Measurements from ENCODE around the gene ARL6IP4.

Gene ARL6IP4

DNA sequence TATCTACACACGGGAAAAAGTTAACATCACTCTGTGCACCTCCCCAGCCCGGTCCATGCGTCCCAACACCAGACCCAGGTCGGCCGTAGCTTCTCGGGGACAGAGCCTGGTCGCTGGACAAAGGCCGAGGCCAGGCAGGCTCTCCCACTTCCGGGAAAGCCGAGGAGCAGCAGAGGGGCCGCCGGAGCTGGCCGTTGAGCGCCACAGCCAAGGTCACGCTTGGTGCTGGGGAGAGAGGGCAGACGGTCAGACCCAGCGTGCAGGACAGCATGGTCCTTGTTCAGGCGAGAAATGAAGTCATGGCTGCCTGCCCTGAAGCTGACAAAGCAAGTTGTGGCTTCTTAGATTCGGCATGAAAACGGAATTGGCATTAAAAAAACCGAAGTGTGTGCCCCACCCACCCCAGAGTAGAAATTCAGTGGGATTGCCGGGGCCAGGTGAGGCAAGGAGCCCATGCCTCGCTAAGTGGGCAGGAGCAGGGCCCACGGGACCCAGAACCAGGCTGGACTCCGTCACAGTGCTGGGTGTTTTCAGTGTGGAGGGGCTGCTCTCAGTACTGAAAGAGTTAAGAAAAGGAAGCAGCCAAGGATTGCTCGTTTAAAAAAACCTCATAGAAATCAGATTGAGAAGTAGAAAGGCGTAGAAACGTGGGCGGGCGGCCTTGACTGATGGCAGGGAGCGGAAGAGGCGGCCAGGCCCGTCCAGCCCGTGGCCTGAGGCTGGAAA is 4.3 kb downstream of the ARL6IP4 start:
- Histone ChIP-seq H3K4me3 (ENCODE audit: low read length) (no peak overlapping the region), H3K27ac (ENCODE audit: low read depth, low read length) (peak overlapping the region; percentile 12), H3K36me3 (ENCODE audit: control insufficient read depth, insufficient read depth, low read length) (peaks cover 8% of the 10 kb centered on the region), H3K27me3 (ENCODE audit: control insufficient read depth, insufficient read depth, low read length) (no peaks in the 10 kb centered on the region), H3K9ac (ENCODE audit: low read length) (no peak overlapping the region), H3K4me1 (ENCODE audit: control insufficient read depth, insufficient read depth, low read length) (peaks cover 12% of the 10 kb centered on the region)

DNA sequence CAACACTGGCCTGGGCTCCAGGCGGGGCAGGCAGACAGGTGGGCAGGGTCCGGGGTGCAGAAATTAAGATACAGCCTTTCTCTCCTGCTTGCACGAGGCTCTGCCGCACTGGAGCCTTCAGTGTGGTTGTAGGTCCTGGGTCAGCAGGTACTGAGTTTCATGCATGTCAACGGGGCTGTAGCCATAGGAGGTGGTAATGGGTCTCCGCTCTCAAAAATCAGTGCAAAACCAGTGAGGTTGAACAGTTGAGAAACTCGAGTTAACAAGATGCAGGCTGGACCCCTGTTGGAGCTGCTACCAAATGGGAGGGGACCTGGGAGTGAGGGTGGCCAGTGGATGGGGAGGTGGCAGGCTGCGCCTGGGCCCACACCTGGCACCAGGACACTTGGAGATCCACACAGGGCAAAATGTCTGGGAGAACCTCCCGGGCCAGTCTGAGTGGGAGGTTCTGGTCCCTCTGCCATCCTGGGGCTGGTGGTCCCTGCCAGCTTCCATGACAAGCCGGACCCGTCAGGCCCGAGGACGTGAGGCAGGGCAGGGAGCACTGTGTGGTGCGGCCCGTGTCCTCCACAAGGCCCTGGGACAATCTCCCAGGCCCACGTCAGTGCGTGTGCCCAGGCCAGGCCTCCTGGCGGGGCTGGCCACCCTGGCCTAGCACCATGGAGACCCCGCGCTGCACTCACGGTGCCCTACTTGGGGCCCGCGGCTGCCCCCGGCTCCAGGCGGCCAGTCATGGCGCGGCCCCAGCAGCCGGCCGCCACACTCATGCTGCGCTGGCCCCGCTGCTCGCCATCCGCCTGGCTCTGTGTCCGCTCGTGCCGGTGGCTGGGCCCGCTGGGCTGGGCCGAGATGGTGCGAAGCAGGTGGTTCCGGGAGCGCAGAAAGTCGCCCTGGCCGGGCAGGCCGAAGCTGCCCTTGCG is 5.1 kb downstream of the ARL6IP4 start:
- Histone ChIP-seq H3K4me3 (ENCODE audit: low read length) (no peak overlapping the region), H3K27me3 (ENCODE audit: control insufficient read depth, insufficient read depth, low read length) (no peaks in the 10 kb centered on the region), H3K9ac (ENCODE audit: low read length) (no peak overlapping the region), H3K27ac (ENCODE audit: low read depth, low read length) (no peak overlapping the region), H3K4me1 (ENCODE audit: control insufficient read depth, insufficient read depth, low read length) (peaks cover 12% of the 10 kb centered on the region), H3K36me3 (ENCODE audit: control insufficient read depth, insufficient read depth, low read length) (peaks cover 8% of the 10 kb centered on the region)

DNA sequence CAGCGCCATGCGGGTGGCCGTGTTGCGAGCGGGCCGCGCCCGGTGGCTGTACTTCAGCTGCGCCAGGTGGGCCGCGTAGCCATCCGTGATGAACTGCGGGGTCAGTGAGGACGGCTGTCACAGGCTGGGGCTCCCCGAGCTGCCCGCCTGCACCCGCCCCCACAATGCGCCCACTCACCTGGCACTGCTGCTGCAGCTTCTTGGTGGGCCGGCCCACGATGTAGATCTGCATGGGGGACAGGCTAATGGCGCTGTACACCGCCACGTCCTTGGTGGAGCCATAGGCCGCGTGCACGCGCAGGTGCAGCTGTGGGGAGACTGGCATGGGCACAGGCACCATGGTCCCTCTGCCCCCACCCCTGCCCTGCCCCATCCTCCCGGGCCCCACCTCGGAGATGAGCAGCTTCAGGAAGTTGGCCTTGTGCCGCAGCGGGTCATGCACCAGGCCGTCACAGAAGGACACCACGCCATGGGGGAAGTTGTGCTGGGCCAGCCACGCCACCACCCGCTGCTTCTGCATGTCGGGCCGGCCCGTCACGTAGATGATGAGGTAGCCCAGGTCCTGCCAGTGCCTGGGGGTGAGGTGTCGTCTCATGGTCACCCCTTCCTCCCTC is 5.9 kb downstream of the ARL6IP4 start:
- H3K4me1 ChIP-seq (ENCODE audit: control insufficient read depth, insufficient read depth, low read length) = peaks cover 11% of the 10 kb centered on the region
- no peak overlapping the region for H3K4me3 ChIP-seq (ENCODE audit: low read length)
- peaks cover 8% of the 10 kb centered on the region for H3K36me3 ChIP-seq (ENCODE audit: control insufficient read depth, insufficient read depth, low read length)
- no peak overlapping the region for H3K27ac ChIP-seq (ENCODE audit: low read depth, low read length)
- no peak overlapping the region for H3K9ac ChIP-seq (ENCODE audit: low read length)
- H3K27me3 ChIP-seq (ENCODE audit: control insufficient read depth, insufficient read depth, low read length) = no peaks in the 10 kb centered on the region

DNA sequence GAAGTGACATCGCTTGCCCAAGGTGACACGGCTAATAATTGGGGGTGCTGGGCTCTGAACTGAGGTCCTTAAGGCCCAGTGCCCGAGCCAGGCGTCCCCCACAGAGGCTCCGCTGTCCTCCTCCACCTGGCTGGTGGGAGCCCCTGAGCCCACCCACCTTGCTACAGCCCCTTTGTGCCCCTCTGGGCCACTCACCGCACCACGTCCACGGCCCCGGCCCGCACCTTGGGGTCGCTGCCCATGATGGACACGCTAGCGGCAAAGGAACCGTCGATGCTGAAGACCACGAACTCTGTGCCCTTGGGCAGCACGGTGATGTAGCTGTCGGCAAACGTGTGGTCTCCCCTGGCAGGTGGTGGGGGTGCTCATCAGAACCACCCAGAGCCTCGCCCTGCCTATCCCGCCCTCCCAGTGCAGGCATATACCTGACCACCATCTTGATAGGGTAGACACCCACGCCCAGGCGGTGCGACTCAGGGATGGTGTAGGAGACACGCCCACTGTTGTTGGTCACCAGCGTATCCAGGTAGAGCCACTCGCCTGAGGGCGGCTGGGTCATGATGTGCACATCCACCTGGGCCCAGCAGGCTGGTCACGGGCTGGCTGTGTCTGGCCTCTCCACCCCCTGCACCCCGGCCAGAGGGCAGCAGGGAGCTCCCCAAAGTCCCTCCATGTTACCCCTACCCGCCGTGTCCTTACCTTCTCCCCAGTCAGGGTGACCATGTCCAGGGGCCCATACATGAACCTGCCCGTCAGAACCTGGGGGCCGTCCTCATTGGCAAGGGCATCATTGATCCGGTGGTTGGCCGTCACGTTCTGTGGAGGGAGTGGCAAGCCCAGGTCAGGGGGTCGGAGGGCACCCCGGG is 6.8 kb downstream of the ARL6IP4 start:
- no peak overlapping the region for H3K4me3 ChIP-seq (ENCODE audit: low read length)
- H3K9ac ChIP-seq (ENCODE audit: low read length) = no peak overlapping the region
- no peak overlapping the region for H3K27ac ChIP-seq (ENCODE audit: low read depth, low read length)
- no peaks in the 10 kb centered on the region for H3K27me3 ChIP-seq (ENCODE audit: control insufficient read depth, insufficient read depth, low read length)
- H3K36me3 ChIP-seq (ENCODE audit: control insufficient read depth, insufficient read depth, low read length) = peaks cover 6% of the 10 kb centered on the region
- H3K4me1 ChIP-seq (ENCODE audit: control insufficient read depth, insufficient read depth, low read length) = peaks cover 3% of the 10 kb centered on the region

DNA sequence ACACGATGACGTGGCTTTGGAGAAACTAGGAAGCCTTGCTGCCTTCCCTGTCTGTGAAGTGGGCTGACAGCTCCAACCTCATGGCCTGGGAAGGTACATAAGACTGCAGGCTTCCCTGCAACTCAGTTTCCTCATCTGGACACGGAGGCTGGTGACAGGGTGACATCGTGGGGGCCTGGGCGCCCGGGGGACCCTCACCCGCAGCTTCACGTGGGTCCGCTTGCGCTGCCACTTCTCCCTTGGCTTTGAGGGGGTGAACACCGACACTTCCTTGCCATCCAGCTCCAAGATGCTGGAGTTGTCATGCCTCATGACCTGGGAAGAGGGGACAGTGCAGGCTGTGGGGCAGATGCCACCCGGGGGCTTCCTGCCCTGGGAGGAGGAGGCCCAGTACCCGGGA is 7.6 kb downstream of the ARL6IP4 start:
- Histone ChIP-seq H3K4me3 (ENCODE audit: low read length) (no peak overlapping the region), H3K36me3 (ENCODE audit: control insufficient read depth, insufficient read depth, low read length) (peaks cover 3% of the 10 kb centered on the region), H3K27me3 (ENCODE audit: control insufficient read depth, insufficient read depth, low read length) (no peaks in the 10 kb centered on the region), H3K27ac (ENCODE audit: low read depth, low read length) (no peak overlapping the region), H3K4me1 (ENCODE audit: control insufficient read depth, insufficient read depth, low read length) (peaks cover 3% of the 10 kb centered on the region), H3K9ac (ENCODE audit: low read length) (no peak overlapping the region)

DNA sequence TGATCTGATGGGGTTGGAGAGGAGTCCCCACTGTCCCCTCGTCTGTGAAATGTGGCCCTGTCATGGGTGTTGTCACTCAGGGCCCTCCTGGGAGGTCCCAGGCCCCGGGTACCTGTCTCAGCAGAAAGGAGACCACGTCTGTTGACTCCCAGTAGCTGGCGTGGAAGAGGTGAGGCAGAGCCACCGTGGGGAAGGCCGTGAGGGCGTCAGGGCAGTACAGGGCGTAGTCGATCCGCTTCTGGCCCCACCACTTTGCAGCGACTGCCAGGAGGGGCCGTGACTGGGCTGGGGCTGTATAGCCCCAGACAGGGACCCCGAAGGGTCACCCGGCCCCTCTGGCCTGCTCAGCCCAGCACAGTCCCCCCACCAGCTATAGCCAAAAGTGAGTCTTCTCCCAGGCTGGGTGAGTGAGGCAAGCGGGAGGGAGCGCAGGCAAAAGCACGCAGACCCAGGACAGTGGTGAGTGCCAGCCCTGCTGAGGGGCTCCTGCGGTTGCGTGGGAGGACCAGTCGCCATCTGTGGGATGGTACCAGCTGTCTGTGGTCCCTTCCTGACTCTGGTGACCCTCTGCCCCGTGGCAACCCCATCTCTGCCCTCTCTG is 8.2 kb downstream of the ARL6IP4 start:
- no peak overlapping the region for H3K27ac ChIP-seq (ENCODE audit: low read depth, low read length)
- H3K27me3 ChIP-seq (ENCODE audit: control insufficient read depth, insufficient read depth, low read length) = no peaks in the 10 kb centered on the region
- no peaks in the 10 kb centered on the region for H3K4me1 ChIP-seq (ENCODE audit: control insufficient read depth, insufficient read depth, low read length)
- no peak overlapping the region for H3K9ac ChIP-seq (ENCODE audit: low read length)
- no peak overlapping the region for H3K4me3 ChIP-seq (ENCODE audit: low read length)
- H3K36me3 ChIP-seq (ENCODE audit: control insufficient read depth, insufficient read depth, low read length) = no peaks in the 10 kb centered on the region

DNA sequence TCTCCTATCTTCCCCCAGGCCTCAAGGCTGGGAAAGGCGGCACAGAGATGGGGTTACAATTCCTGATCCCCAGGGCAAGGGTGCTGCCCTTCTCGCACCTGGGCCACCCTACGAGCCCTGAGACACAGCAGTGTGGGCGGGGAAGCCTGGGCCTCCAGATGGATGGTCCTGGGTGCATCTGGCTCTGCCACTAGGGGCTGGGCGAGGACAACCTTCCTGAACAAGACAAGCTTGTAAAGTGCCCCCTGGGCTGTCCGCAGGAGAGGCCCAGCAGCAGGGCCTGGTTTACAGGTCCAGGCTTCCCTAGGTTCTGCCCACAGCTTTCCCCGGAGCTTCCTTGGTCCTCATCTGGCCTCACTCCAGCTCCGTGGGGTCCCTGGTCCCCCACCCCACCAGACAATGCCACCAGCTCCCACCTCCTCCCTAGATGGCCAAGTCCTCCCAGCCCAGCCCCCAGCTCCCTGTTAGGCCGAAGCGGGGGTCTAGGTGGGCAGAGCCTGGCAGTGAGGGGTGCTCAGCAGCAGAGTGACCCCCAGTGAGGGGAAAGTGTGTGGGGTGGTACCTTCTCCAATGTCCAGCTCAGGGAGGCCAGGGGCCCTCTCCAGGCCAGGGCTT is 8.9 kb downstream of the ARL6IP4 start:
- Histone ChIP-seq H3K4me3 (ENCODE audit: low read length) (no peak overlapping the region), H3K27ac (ENCODE audit: low read depth, low read length) (no peak overlapping the region), H3K27me3 (ENCODE audit: control insufficient read depth, insufficient read depth, low read length) (no peaks in the 10 kb centered on the region), H3K4me1 (ENCODE audit: control insufficient read depth, insufficient read depth, low read length) (no peaks in the 10 kb centered on the region), H3K9ac (ENCODE audit: low read length) (no peak overlapping the region), H3K36me3 (ENCODE audit: control insufficient read depth, insufficient read depth, low read length) (no peaks in the 10 kb centered on the region)

DNA sequence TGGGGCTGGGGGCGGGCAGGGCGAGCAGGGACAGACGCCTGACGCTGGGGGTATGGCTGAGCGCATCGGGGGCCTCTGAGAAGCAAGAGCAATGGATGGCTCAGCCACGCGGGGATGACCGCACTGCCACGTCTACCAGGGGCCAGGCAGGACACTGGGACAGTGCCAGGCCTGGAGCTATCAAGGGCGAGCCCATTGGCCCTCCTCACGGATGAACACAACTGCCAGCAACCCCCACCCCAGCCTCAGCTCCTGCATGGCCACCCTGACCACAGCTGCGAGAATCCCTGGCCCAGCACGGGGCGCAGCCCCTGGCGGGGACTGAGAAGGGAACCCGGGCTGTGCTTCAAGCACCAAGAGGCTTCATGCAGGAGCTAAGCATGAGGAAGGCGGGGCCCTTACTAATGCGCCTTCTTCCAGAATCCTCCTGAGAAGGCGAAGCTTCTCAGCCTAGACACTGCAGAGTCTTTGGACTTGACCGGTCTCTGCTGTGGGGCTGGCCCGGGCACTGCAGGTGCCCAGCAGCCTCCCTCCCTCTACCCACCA is 9.5 kb downstream of the ARL6IP4 start:
- H3K36me3 ChIP-seq (ENCODE audit: control insufficient read depth, insufficient read depth, low read length) = no peaks in the 10 kb centered on the region

DNA sequence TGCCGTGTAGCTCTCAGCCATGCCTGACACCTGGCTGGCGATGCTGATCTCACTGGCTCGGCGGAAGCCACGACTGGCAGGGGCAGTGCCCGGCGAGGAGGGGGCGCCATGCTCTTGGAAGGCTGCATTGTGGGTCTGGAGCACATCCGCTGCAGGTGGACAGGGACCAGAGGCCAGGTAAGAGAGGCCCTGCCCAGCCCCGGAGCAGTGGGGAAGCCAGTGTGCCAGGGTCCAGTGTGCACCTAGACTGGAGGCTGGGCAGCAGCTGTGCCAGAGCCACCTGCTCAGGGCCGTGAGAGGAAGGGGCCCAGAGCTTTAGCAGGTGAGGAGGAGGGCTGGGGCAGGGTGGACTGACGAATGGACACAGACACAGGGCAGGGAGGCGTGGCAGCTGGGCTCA is 10.1 kb downstream of the ARL6IP4 start:
- no peaks in the 10 kb centered on the region for H3K4me1 ChIP-seq (ENCODE audit: control insufficient read depth, insufficient read depth, low read length)
- no peak overlapping the region for H3K9ac ChIP-seq (ENCODE audit: low read length)
- no peaks in the 10 kb centered on the region for H3K27me3 ChIP-seq (ENCODE audit: control insufficient read depth, insufficient read depth, low read length)
- H3K4me3 ChIP-seq (ENCODE audit: low read length) = no peak overlapping the region
- no peaks in the 10 kb centered on the region for H3K36me3 ChIP-seq (ENCODE audit: control insufficient read depth, insufficient read depth, low read length)
- H3K27ac ChIP-seq (ENCODE audit: low read depth, low read length) = no peak overlapping the region

More for the DNA sequence above, 9.5 kb downstream of the ARL6IP4 start:
- H3K9ac ChIP-seq (ENCODE audit: low read length) = no peak overlapping the region
- H3K4me1 ChIP-seq (ENCODE audit: control insufficient read depth, insufficient read depth, low read length) = no peaks in the 10 kb centered on the region
- no peaks in the 10 kb centered on the region for H3K27me3 ChIP-seq (ENCODE audit: control insufficient read depth, insufficient read depth, low read length)
- no peak overlapping the region for H3K27ac ChIP-seq (ENCODE audit: low read depth, low read length)
- no peak overlapping the region for H3K4me3 ChIP-seq (ENCODE audit: low read length)

DNA sequence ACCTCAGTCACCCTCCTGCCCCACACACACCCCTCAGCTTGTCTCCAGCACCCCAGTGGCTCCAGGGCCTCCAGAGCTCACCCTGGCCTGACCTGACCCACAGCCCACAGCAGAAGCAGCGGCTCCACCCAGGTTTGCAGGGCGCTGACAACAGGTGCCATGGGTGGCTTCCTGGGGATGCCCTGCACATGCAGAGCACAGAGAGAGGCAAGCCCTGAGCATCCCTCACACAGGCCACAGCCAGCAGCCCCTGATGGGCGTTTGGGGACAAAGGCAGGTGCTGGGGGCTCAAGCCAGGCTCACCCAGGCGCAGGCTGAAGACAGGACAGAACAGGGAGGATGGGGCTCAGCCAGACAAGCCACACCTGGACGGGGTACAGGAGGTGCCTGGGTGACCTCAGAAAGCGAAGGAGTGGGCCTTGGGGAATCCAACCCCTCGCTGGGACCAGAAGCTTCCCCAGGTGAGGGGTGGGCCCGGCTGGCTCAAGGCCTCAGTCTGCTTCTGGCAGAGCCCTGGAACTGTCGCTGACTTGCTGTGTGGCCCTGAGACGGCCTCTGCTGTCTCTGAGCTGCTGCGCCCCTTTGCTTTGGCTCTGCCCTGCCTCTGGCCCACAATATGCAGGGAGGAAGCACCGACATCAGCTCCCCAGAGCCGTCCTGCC is 10.6 kb downstream of the ARL6IP4 start:
- no peaks in the 10 kb centered on the region for H3K36me3 ChIP-seq (ENCODE audit: control insufficient read depth, insufficient read depth, low read length)
- H3K4me1 ChIP-seq (ENCODE audit: control insufficient read depth, insufficient read depth, low read length) = no peaks in the 10 kb centered on the region
- H3K9ac ChIP-seq (ENCODE audit: low read length) = no peak overlapping the region
- H3K27me3 ChIP-seq (ENCODE audit: control insufficient read depth, insufficient read depth, low read length) = no peaks in the 10 kb centered on the region
- no peak overlapping the region for H3K4me3 ChIP-seq (ENCODE audit: low read length)
- H3K27ac ChIP-seq (ENCODE audit: low read depth, low read length) = no peak overlapping the region
